ENCODE measurements around the gene SIGLEC9.

GRCh38 chr19:51107406-51108065, 17.2 kb upstream of the SIGLEC9 start:
- TF ChIP-seq, protein P1, sequence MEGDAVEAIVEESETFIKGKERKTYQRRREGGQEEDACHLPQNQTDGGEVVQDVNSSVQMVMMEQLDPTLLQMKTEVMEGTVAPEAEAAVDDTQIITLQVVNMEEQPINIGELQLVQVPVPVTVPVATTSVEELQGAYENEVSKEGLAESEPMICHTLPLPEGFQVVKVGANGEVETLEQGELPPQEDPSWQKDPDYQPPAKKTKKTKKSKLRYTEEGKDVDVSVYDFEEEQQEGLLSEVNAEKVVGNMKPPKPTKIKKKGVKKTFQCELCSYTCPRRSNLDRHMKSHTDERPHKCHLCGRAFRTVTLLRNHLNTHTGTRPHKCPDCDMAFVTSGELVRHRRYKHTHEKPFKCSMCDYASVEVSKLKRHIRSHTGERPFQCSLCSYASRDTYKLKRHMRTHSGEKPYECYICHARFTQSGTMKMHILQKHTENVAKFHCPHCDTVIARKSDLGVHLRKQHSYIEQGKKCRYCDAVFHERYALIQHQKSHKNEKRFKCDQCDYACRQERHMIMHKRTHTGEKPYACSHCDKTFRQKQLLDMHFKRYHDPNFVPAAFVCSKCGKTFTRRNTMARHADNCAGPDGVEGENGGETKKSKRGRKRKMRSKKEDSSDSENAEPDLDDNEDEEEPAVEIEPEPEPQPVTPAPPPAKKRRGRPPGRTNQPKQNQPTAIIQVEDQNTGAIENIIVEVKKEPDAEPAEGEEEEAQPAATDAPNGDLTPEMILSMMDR (IDR thresholded peaks at IDR 0.05), result no peak
- TF ChIP-seq POLR2A (IDR thresholded peaks at IDR 0.05), result no peak
